Myocyte (in vitro differentiated cells): Measurements from ENCODE around the gene TUBB4A. TPM values are rescaled to one million over a fixed set of nuclear protein-coding genes. Genes with fewer than 3 reads are reported as not detected.

Experiments used
- DNase-seq: peaks from one replicate; pipeline ENCODE4 v3.0.0-alpha.2; 2012; ENCODE audit warnings: low read depth
- total RNA-seq: library from RNA; depleted of rRNA; stranded (reverse); fragments of >200 nt; gene quantifications from 2 replicates; pipeline ENCODE4 v1.2.3, GENCODE V29; 2014

TUBB4A gene
- total RNA-seq, 1 donor from 2014 or later = not detected

DNA sequence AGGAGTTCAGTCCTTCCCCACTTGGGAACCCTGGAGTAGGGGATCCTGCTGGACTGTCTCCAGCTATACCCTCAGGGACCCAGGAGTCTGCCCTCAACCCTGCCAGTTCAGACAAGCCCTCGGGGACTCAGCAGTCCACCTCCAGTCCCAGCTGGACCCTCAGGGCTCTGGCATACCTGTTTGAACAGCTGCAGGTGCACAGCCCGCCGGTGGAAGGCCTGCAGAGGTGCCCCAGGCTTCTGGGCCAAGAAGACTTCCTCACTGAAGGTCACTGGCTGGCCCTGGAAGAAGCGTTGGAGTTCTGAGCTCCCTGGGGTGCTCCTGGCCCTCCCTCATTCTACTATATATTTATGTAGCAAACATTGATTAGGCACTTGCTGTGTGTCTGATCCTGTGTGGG, 29.4 kb downstream of the TUBB4A start:
- DNase-seq = no peak

DNA sequence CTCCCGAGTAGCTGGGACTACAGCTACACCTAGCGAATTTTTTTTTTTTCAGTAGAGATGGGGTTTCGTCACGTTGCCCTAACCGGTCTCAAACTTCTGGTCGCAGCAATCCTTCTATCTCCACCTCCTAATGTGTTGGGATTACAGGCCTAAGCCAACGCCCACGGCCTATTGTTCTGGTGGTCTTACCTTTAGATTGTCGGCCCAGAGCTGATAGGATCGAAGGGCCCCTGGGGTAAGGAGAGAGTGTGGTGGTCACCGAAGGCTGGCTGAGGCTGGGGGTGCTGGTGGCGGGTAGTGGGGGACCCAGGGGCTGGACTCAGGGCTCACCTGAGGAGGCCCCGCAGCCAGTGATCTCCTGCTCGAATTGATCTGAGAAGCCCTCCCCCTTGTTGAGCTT, 31.0 kb downstream of the TUBB4A start:
- no peak for DNase-seq

DNA sequence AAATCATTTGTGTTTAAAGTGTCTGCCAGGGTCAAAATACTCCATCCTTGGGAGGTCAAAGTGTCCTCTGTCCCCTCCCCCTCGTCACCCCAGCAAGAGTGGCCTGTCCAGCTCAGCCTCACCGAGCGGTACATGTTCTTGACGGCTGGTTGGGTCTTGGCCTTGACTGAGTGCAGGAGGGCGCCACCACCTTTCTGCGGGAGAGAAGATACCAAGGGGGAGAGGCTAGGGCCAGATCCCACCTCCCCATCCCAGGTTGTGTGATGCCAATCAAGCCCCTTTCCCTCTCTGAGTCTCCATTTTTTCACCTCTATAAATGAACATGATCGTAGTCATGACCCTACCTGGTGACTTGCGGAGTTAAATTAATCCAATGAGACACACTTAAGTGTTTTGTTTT, 31.9 kb downstream of the TUBB4A start:
- DNase-seq = no peak

DNA sequence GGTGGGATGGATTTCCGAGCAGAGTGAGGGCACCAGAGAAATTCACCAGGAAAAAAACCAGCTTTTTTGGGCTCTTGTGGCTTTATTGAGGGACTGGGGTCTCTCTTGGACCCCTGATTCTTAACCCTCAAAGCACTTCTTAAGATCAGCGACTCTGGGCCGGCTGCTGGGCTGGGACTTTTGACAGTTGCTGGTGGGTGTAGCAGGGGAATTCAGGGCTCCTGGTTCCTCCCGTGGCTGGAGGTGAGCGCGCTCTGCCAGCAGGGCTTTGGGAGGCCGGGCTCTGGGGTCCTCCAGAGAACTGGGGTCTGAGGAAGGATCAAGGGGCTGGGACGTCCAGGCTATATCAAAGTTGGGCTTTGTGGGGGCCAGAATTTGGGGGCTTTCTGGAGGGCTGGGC, 34.7 kb downstream of the TUBB4A start:
- DNase-seq = no peak

DNA sequence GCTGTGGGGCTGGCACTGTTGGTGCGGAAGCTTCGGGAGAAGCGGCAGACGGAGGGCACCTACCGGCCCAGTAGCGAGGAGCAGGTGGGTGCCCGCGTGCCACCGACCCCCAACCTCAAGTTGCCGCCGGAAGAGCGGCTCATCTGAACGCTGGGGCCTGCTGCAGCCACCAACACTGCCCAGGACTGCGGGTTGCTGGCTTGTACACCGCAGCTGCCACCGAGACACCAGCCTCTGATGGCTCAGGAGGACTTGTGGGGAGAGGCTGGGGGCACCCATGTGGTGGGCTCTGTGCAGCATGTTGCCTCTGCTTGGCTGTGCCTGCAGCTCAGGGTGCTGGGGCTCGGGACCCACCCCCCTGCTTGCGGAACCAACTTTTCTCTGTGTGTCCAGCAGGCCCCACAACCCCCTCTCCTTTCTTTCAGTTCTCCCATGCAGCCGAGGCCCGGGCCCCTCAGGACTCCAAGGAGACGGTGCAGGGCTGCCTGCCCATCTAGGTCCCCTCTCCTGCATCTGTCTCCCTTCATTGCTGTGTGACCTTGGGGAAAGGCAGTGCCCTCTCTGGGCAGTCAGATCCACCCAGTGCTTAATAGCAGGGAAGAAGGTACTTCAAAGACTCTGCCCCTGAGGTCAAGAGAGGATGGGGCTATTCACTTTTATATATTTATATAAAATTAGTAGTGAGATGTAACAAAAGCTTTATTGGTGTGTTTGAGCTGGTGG, 35.4 kb downstream of the TUBB4A start:
- DNase-seq = no peak

DNA sequence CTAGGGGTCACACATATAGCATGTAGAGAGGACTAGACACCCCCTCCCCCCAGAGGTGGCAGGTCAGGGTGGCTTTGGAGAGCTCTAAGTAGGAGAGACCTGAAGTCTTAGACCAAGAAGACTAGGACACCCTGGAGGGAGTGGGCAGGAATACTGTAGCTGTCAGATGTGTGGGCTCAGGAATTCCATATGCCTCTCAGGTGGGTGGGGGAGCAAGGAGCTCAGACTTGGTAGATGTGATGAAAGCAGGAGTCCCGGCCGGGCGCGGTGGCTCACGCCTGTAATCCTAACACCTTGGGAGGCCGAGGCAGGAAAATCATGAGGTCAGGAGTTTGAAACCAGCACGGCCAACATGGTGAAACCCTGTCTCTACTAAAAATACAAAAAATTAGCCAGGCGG, 36.4 kb downstream of the TUBB4A start:
- no peak for DNase-seq

DNA sequence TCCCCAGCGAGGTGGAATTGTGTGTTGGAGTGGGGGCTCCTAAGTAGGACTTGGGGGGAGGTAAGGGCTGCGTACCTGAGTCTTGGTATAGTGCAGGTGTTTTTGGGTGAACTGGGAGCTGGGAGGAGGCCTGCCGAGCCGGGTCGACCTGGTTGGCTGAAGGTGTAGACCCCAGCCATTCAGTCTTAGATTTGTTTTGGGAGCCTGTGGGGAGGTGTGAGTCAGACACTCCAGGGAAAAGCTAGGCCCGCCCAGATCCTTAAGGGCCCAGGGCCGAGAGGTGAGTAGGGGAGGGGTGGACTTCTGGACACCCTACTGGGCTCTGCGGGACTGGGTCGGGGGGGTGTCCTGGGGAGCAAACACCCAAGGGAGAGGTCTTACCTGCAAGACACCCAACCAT, 37.1 kb downstream of the TUBB4A start:
- no peak for DNase-seq

DNA sequence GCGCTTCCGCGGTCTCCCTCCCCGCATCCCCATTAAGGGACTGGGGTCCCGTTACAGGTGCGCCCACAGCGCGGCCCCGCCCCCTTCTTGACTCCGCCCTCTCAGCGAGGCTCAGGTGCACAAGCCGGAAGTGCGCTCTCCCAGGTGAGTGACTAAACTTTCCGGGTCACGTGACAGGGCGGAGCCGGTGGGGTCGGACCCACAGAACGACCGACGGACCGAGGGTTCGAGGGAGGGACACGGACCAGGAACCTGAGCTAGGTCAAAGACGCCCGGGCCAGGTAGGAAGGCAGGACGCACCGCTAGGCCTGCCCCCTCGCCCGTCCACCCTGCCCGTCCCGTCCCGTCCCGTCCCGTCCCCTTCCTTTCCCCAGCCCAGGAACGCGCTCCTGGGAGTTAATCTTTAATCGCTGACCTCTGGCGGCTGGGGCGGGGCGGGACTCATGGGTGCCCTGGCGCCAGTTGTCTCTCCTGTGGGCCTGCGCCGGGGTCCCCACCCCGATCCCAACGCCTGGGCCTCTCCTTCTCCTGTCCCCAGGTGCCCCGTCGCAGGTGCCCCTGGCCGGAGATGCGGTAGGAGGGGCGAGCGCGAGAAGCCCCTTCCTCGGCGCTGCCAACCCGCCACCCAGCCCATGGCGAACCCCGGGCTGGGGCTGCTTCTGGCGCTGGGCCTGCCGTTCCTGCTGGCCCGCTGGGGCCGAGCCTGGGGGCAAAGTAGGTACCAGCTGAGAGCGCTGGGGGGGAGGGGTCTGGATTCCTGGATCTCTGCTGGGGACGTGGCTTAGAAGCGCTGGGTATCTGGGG, 37.8 kb downstream of the TUBB4A start, which contains the start of gene CRB3:
CRB3 (plus strand) TSS at position 202 of the 804 bp plus-strand sequence; CDS start at position 633, 431 bp downstream.
- DNase-seq = no peak

DNA sequence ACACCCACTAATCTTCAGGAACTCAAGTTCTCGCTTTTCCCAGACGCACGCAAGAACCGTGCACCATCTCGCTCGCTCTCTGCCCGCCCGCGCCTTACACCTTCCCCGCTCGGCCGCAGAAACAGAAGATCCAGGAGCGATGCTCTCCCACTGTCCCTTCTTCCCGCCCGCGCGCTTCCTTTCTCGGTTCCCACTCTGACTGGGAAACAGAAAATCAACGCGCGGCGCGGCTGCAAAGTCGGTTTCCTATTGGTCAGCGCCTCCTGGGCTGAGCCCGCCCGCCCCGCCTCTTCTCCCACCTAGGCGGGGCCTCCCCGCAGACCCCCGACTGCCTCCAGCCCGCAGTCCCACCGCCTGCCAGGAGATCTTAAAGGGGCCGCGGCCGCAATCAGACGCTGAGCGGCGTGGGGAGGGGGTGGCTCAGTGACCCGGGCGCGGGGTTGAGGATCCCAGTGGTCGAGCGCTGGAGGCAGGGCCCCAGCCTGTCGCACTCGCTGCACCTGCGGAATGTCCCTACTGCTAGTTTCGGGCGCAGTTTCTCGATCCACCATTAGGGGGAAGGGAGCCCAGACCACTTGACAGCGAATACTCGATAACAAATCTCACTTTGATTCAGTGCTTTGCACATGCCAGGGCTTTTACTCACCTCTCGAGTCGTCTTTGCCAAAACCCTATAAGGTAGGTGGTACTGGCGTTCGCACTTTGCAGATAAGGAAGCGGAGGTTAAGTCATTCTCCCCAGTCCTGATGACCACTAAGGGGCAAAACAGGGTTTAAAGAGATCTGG, 41.8 kb downstream of the TUBB4A start:
- DNase-seq = peak; percentile 99

DNA sequence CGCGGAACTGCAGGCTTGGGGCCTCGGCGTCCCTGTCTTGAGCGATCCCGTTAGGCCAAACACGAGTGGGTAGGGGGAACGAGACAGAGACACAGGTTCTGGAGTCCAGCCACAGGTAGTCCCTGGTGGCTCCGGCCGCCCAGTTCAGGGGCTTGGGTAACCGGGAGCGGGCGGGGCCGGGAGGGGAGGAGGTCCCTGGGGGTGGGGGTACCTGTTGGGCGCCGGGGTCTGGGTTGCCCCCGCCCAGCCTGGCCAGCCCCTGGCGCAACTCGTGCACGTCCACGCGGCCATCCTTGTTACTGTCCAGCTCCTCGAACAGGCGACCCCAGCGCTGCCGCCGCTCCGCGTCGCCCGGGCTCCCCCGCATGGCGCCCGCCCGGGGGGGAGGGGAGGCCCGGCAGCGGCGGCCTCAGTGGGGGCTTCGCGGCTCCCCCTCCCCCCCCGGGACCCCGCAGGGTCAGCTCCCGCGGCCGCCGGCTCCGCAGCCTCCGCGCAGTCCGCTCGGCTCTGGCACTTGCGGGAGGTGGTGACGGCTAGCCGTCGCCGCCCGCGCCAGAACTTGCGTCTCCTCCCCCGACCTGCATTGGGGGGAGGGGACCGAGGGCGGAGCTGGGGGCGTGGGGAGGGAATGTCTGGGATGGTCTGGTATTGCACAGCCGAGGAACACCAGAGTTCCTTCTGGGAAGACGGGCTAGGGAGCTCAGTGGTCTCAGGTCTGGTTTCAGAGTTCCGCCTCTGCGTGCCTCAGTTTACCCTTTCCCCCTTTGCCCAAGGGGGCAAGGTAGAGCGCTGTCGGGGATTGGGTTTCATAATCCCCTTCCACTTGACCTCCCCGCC, 42.6 kb downstream of the TUBB4A start, which contains the start of gene SLC25A23:
SLC25A23 (minus strand) TSS at position 531 of the 837 bp plus-strand sequence; CDS start at position 367, 164 bp downstream.
- peak; percentile 72 for DNase-seq

DNA sequence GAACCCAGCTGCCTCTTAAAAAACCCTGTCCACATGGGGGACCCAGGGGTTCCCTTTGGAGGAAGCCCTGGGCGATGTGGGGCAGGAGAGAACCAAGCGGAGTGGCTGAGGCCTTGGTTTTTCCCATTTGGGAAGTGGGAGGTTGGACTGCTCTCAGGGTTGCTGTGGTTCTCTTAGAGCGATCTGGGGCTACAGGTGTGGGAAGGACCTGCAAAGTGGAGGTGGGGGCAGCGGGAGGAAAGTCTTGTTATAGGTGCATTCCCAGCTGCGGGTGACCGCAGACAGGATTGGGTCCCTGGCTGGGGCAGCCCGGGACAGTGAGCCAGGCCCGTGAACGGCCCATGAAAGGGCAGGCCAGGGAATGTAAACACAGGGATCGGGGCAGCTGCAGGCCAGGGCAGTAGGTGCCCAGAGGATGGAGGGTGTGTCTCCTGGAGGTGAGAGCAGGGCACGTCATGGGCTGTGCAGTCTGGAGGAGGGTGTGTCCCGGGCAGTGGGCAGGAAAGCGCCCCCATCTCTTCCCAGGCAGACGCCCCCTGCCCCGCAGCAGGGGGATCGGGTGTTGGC, 43.3 kb downstream of the TUBB4A start:
- no peak for DNase-seq

DNA sequence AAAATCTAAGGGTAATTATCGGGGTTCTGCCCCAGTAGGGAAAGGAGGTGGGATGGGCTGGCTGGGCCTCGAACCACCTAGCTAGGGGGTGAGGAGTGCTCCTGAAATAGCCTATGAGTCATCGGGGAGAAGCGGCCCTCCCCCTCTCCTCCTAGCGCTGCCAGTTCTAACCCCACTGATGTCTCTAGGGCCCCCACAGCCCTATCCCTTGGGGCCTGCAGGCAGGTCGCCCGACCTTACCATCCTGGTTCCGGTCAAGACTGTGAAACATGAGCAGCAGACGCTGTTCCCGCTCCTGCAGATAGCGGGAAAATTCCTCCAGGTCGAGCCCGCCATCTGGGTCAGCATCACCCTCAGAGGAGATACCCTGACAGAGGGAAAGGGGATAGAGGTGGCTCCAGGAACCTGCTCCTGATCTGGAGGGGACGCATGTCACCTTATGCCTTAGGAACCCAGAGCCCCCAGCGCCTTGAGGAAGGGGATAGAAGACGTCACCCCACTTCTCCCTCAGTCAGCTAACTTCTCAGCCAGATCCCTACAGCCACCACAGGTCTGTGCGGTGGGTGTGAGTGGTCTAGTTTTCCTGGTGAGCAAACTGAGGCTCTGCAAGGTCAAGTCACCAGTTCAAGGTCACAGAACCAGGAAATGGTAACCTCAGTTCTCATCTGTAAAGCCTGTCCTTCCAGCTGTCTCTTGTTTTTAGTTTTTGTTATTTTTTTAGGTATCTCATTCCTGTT, 44.0 kb downstream of the TUBB4A start:
- DNase-seq = no peak

DNA sequence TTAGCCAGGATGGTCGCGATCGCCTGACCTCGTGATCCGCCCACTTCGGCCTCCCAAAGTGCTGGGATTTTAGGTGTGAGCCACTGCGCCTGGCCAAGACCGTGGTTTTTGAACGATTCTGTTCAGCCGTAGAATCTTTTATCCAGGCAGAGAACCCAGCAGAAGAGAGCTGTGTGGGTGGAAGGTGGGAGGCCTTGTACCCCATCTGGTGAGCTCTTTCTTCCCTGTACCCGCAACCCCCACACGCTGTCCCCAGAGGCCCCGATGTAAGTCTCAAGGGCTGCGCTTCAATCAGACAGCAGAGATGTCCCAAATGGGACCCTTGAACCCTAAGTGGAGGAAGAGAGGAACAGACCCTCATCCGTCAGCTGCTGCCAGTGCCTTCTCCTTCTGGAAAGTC, 46.2 kb downstream of the TUBB4A start:
- DNase-seq = no peak

DNA sequence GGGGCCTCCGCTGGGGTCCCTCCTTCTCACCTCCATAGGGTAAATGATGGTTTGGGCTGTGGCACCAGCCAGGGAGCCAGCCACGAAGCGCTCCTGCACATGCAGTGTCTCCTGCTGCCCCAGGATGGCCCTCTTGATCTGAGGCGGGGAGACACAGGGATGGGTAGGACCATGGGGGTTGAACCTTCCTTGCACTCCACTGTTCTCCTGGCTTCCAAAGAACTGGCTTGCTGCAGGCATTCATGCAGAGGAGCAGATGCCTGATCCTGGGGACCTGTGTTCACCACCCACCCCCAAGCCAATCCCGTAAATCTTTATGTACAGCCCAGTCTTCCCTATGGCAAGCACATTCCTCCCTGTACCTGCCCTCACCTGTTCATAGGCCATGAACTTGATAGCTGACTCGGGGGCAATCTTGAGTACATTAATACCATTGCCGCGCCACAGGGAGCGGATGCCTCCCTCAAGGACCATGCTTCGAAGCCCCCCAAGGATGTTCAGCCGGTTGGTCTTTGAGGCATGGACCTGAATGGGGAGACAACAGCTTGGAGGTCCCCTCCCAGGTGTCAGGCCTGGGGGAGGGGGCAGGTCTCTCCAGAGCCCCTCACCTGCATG, 48.1 kb downstream of the TUBB4A start:
- no peak for DNase-seq

DNA sequence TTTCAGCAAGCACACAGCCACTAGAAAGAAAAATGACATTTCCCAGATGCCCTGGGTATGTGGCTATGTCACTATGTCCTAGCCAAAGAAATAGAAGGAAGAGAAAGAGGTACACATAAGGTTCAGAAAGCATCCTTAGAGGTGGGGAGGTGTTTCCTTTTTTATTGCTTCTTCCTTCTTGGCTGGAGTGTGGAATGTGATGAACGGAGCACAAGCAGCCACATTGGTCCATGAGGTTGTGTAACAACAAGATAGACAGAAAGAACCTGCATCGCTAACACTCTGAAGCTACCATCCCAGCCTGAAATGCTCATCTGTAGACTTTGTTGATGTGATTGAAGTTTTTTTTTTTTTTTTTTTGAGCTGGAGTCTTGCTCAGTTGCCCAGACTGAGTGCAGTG, 49.2 kb downstream of the TUBB4A start:
- DNase-seq = no peak

DNA sequence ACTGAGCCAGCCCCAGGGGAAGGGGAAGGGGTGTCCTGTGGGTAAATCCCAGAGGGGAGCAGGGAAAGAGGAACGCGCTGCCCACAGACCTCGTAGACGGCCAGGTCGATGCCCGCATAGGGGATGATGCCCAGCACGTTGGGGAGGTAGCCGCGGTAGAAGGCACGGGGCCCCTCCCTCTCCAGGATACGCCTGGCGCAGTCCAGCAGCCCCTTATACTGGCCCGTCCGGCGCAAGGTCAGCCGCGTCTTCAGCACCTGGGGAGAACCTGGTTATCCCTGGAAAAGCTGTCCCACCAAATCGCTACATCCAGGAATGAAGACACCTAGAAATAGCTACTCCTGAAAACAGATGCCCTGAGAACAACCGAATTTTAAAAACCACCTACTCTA, 49.9 kb downstream of the TUBB4A start:
- no peak for DNase-seq

DNA sequence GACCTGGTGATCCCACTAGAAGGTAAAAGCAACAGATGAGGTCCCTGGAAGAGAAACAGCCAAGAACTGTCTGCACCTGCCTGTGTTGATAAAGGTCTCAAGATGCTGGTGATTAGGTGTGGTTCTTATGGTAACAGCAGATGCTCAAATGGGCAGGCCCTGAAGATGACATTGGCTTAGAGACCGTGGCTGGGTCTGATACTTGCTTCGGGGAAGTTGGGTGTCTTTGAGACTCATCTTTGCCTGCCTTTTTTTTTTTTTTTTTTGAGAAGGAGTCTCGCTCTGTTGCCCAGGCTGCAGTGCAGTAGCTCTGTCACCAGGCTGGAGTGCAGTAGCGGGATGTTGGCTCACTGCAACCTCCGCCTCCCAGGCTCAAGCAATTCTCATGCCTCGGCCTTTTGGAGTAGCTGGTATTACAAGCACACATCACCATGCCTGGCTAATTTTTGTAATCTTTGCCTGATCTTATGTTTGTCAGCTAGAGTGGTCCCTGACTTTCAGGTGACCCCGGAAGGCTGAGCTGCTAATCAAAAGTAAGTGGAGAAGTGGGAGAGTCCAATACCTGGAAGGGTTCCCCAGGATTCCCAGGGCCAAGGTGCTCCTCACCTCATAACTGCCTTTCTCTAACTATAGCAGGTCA, 50.4 kb downstream of the TUBB4A start:
- no peak for DNase-seq

DNA sequence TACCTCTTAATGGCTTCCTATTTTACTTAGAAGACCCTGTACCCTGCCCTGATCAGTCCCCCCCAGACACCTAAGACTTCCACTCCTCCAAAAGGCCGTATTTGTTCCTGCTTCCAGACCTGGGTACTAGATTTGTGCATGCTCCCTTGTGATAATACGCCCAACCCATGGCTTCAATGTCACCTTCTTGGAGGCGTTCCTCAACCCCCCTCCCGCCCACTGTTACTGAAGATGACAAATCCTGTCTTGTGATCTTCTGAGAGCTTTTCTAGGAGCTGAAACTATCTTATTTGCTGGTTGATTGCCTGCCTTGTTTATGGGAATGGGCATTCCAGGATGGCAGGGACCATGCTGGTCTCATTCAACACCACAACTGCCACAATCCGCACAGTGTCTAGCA, 51.9 kb downstream of the TUBB4A start:
- DNase-seq = no peak

DNA sequence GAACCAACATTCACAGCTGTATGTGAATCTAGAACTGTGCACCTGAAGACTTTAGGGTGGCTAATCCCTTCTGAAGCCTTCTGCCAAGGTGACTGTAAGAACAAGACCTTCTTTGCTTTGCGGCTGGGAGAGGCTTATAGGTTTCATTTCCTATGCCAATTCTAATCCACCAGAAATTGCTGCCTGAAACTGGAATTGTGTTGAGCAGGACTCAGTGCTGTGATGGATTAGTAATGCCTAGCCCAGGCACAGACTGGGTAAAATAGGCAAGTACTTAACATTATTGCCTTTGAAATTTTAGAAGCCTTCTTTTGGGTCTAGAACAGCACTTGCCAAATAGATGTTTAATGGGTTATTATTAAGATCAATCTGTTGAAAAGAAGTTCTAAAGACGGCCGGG, 54.1 kb downstream of the TUBB4A start:
- DNase-seq = no peak
